K562 (cell line): ENCODE results near the gene ZNF593OS. TPM values are rescaled to one million over a fixed set of nuclear protein-coding genes. Genes with fewer than 3 reads are reported as not detected.

Source experiments
- CREBBP ChIP-seq: IDR thresholded peaks from one replicate; pipeline ENCODE4 v1.6.1; 2012; ENCODE audit warnings: low read depth, mild to moderate bottlenecking, control low read depth, inconsistent platforms, low read length
- HIVEP1 ChIP-seq: fragments of 250-450 bp; sonication (Bioruptor Pico); IDR thresholded peaks from 2 replicates; pipeline ENCODE4 v1.4.0; 2020; ENCODE audit warnings: mild to moderate bottlenecking
- HSF4 ChIP-seq: fragments of 250-450 bp; sonication (Bioruptor Pico); IDR thresholded peaks from 2 replicates; pipeline ENCODE4 v2.1.2; 2022; ENCODE audit warnings: mild to moderate bottlenecking, moderate library complexity, borderline replicate concordance
- MYBL2 ChIP-seq, 2 experiments: fragments of 450-650 bp in 1 of 2; sonication (generic) in 1 of 2; formaldehyde crosslinking in 1 of 2; IDR thresholded peaks; 2 replicates each; pipeline versions ENCODE4 v1.6.1 to v1.8.1; 2017 to 2022; ENCODE audit warnings: borderline replicate concordance in 1 of 2, inconsistent platforms in 1 of 2, low read depth in 1 of 2, mild to moderate bottlenecking in 1 of 2, missing genetic modification reagents in 1 of 2, moderate library complexity in 1 of 2
- PATZ1 ChIP-seq: fragments of 250-450 bp; sonication (Bioruptor Pico); IDR thresholded peaks from 2 replicates; pipeline ENCODE4 v1.5.0; 2020; ENCODE audit warnings: mild to moderate bottlenecking, borderline replicate concordance
- RBM15 ChIP-seq: fragments of 200-400 bp; formaldehyde crosslinking; IDR thresholded peaks from 2 replicates; pipeline ENCODE4 v1.6.1; 2018; ENCODE audit warnings: mild to moderate bottlenecking, low read length, moderate library complexity; ENCODE audit not compliant: insufficient read depth
- RFX1 ChIP-seq: fragments of 450-650 bp; IDR thresholded peaks from 2 replicates; pipeline ENCODE4 v1.6.1; 2016; ENCODE audit warnings: mild to moderate bottlenecking, moderate library complexity
- TCF15 ChIP-seq: fragments of 250-450 bp; sonication (Bioruptor Pico); IDR thresholded peaks from 2 replicates; pipeline ENCODE4 v1.8.0; 2022; ENCODE audit warnings: moderate library complexity, mild to moderate bottlenecking, inconsistent platforms
- YY1 ChIP-seq, 3 experiments: IDR thresholded peaks; 2 replicates each; pipeline ENCODE4 v1.6.1; 2011; ENCODE audit warnings: low read length in 2 of 3, mild to moderate bottlenecking in 2 of 3, moderate library complexity in 2 of 3, borderline replicate concordance in 1 of 3, control low read depth in 1 of 3, low read depth in 1 of 3; ENCODE audit not compliant: insufficient read depth in 3 of 3, insufficient replicate concordance in 2 of 3, control insufficient read depth in 1 of 3, insufficient read length in 1 of 3; ENCODE audit errors: extremely low read depth in 1 of 3
- ZNF239 ChIP-seq: fragments of 250-450 bp; sonication (Bioruptor Pico); IDR thresholded peaks from 2 replicates; pipeline ENCODE4 v1.4.0; 2020; ENCODE audit warnings: mild to moderate bottlenecking
- ZNF512 ChIP-seq: IDR thresholded peaks from 2 replicates; pipeline ENCODE4 v1.6.1; 2016; ENCODE audit warnings: missing genetic modification characterization, missing compliant biosample characterization
- polyA plus RNA-seq, 8 experiments: library from polyadenylated mRNA; depleted of rRNA in 4 of 8; stranded (reverse) in 5 of 8; unstranded in 3 of 8; fragments of >200 nt; fragmentation: Nextera tagmentation in 2 of 8; fragmentation: Illumina TruSeq in 1 of 8; extraction: Ambion mirVana in 2 of 8; extraction: Trizol in 1 of 8; gene quantifications; 2 replicates each; pipeline versions ENCODE4 v1.2.1 to v1.2.3, GENCODE V29; 2011 to 2014; ENCODE audit warnings: inconsistent platforms in 1 of 8, missing spikeins in 1 of 8
- total RNA-seq, 7 experiments: library from RNA; depleted of rRNA in 6 of 7; stranded (reverse); fragments of >200 nt in 6 of 7; fragmentation: Illumina TruSeq in 2 of 7; extraction: Trizol in 2 of 7; gene quantifications; 2 replicates each; pipeline versions ENCODE4 v1.2.1 to v1.2.3, GENCODE V29; 2011 to 2021; ENCODE audit warnings: low replicate concordance in 1 of 7
- TF ChIP-seq, protein P1 (sequence below): fragments of 450-650 bp; conservative IDR thresholded peaks from 2 replicates; pipeline ENCODE4 v1.6.1; 2016; ENCODE audit warnings: missing genetic modification characterization, low read depth, mild to moderate bottlenecking, control low read depth, missing compliant biosample characterization
- TF ChIP-seq, protein P2 (sequence below): fragments of 250-450 bp; sonication (Bioruptor Pico); IDR thresholded peaks from 2 replicates; pipeline ENCODE4 v1.4.0; 2020
- TF ChIP-seq, protein P3 (sequence below): sonication (generic); formaldehyde crosslinking; IDR thresholded peaks from 2 replicates; pipeline ENCODE4 v1.9.0; 2022; ENCODE audit warnings: mild to moderate bottlenecking, missing genetic modification reagents

Gene ZNF593OS
- total and polyA plus RNA-seq, 9 of the 15 experiments (the other 6 are each of a cell fraction or from before 2014, with no cell fraction given): 0.24 to 0.27 TPM; not detected in 7

DNA sequence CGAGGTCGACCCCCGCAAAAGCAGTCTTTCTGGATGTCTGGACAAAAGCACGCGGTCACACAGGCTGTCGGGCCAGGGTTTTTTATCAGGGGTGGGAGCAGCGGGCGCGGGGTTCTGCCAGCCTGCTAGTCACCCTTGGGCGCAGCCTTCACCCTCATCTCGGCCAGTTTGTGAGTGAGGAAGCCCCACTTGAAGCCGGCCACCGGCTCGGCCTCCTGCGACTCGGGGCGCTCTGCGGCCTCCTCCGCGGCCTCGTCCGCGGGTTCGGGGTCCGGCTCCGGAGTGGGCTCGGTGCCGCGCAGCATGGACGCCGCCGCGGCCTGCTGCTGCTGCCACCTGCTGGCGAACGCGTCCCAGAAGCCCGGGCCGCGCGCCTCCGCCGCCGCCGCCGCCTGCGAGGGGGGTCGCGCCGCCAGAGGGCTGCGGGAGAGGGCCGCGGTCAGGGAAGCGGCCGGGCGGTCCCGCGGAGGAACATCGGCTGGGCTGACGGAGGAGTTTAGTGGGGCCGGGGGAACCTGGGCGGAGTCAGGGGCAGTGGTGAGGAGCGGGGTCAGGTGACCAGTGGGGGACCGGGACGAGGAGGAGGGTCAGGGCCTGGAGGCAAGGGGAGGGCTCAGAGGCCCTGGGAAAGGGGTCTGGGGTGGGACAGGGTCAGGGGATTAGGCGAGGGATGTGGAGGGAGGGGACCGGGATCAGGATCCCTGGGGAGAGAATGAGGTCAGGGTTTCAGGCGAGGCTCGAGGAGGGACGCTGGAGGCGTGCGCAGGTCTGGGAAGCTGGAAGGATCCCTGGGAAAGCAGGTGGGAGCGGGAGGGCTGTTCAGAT is 7.4 kb downstream of the ZNF593OS start (continued):
- TF ChIP-seq ZNF239 (CRISPR knock-in tag): no peak
- no peak for TF ChIP-seq PATZ1 (CRISPR knock-in tag)
- no peak for TF ChIP-seq RBM15
- TF ChIP-seq, protein P1, sequence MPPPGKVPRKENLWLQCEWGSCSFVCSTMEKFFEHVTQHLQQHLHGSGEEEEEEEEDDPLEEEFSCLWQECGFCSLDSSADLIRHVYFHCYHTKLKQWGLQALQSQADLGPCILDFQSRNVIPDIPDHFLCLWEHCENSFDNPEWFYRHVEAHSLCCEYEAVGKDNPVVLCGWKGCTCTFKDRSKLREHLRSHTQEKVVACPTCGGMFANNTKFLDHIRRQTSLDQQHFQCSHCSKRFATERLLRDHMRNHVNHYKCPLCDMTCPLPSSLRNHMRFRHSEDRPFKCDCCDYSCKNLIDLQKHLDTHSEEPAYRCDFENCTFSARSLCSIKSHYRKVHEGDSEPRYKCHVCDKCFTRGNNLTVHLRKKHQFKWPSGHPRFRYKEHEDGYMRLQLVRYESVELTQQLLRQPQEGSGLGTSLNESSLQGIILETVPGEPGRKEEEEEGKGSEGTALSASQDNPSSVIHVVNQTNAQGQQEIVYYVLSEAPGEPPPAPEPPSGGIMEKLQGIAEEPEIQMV: no peak
- TF ChIP-seq TCF15 (CRISPR knock-in tag): no peak
- no peak for TF ChIP-seq RFX1
- no peak for TF ChIP-seq CREBBP
- TF ChIP-seq, protein P2, sequence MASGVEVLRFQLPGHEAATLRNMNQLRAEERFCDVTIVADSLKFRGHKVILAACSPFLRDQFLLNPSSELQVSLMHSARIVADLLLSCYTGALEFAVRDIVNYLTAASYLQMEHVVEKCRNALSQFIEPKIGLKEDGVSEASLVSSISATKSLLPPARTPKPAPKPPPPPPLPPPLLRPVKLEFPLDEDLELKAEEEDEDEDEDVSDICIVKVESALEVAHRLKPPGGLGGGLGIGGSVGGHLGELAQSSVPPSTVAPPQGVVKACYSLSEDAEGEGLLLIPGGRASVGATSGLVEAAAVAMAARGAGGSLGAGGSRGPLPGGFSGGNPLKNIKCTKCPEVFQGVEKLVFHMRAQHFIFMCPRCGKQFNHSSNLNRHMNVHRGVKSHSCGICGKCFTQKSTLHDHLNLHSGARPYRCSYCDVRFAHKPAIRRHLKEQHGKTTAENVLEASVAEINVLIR (CRISPR knock-in tag): no peak
- no peak for TF ChIP-seq ZNF512
- peak; percentile 36 to 89 (median 81) for TF ChIP-seq YY1 (IDR thresholded peaks at IDR 0.05; ENCODE audit: borderline replicate concordance in 1 of 3, control insufficient read depth in 1 of 3, extremely low read depth in 1 of 3, insufficient read depth in 3 of 3, insufficient read length in 1 of 3, insufficient replicate concordance in 2 of 3, low read depth in 1 of 3, low read length in 2 of 3)
- TF ChIP-seq, protein P3, sequence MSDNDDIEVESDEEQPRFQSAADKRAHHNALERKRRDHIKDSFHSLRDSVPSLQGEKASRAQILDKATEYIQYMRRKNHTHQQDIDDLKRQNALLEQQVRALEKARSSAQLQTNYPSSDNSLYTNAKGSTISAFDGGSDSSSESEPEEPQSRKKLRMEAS: no peak; the same call in 1 of the 2 replicates
- no peak for TF ChIP-seq HIVEP1
- TF ChIP-seq MYBL2 (IDR thresholded peaks at IDR 0.05; ENCODE audit: low read depth): no peak
- no peak for TF ChIP-seq MYBL2 (CRISPR knock-in tag; IDR thresholded peaks at IDR 0.05; ENCODE audit: borderline replicate concordance)
- no peak for TF ChIP-seq HSF4 (CRISPR knock-in tag)
